T-helper 1 cell treated with Interleukin-12 subunit alpha and Interleukin-12 subunit beta and Interleukin-4 antibody, amounts not matched to agents 30 μg/mL and 1 μg/mL, for 36 hours (primary cell): Measurements from ENCODE around the gene DISC1.

Experiments
- H3K27ac Mint-ChIP-seq: one replicate; pipeline ENCODE4 v1.8.0; 2021; ENCODE audit warnings: mild to moderate bottlenecking, mixed read lengths
- H3K27me3 Mint-ChIP-seq: one replicate; pipeline ENCODE4 v1.8.0; 2021; ENCODE audit warnings: low read depth, mixed read lengths
- H3K36me3 Mint-ChIP-seq: one replicate; pipeline ENCODE4 v1.8.0; 2021; ENCODE audit warnings: low read depth, mixed read lengths
- H3K4me1 Mint-ChIP-seq: one replicate; pipeline ENCODE4 v1.8.0; 2021; ENCODE audit warnings: low read depth, mixed read lengths
- H3K4me3 Mint-ChIP-seq: one replicate; pipeline ENCODE4 v1.8.0; 2021; ENCODE audit warnings: mild to moderate bottlenecking, moderate library complexity, mixed read lengths
- H3K9me3 Mint-ChIP-seq: one replicate; pipeline ENCODE4 v1.8.0; 2021; ENCODE audit warnings: mixed read lengths

Gene DISC1

GRCh38 chr1:231861541-231862481, 235.2 kb downstream of the DISC1 start:
- Mint-ChIP-seq H3K27ac (no peak overlapping the region), H3K36me3 (no peaks in the 10 kb centered on the region), H3K27me3 (peaks cover 3% of the 10 kb centered on the region), H3K9me3 (no peaks in the 10 kb centered on the region), H3K4me3 (no peak overlapping the region), H3K4me1 (no peaks in the 10 kb centered on the region)

- no peaks in the 10 kb centered on the region for H3K36me3 Mint-ChIP-seq
- no peak overlapping the region for H3K27ac Mint-ChIP-seq
- peaks cover 3% of the 10 kb centered on the region for H3K27me3 Mint-ChIP-seq
These were observed 236.0 kb downstream of the DISC1 start for GRCh38 chr1:231862611-231863010.

GRCh38 chr1:231865331-231865730, 238.7 kb downstream of the DISC1 start:
- Mint-ChIP-seq H3K27ac (no peak overlapping the region), H3K4me1 (peaks cover 5% of the 10 kb centered on the region), H3K4me3 (no peak overlapping the region), H3K27me3 (peaks cover 3% of the 10 kb centered on the region), H3K36me3 (no peaks in the 10 kb centered on the region), H3K9me3 (no peaks in the 10 kb centered on the region)

More at GRCh38 chr1:231862611-231863010, 236.0 kb downstream of the DISC1 start:
- Mint-ChIP-seq H3K9me3 (no peaks in the 10 kb centered on the region), H3K4me1 (no peaks in the 10 kb centered on the region), H3K4me3 (no peak overlapping the region)

- no peaks in the 10 kb centered on the region for H3K27me3 Mint-ChIP-seq
- H3K36me3 Mint-ChIP-seq = peaks cover 2% of the 10 kb centered on the region
- H3K4me3 Mint-ChIP-seq = no peak overlapping the region
- H3K4me1 Mint-ChIP-seq = peaks cover 5% of the 10 kb centered on the region
- no peak overlapping the region for H3K27ac Mint-ChIP-seq
- H3K9me3 Mint-ChIP-seq = no peaks in the 10 kb centered on the region
These were observed 240.1 kb downstream of the DISC1 start for GRCh38 chr1:231866392-231867331.

- peaks cover 2% of the 10 kb centered on the region for H3K36me3 Mint-ChIP-seq
These were observed 241.0 kb downstream of the DISC1 start for GRCh38 chr1:231867607-231868006.

GRCh38 chr1:231869364-231869763, 242.8 kb downstream of the DISC1 start:
- Mint-ChIP-seq H3K4me1 (peaks cover 7% of the 10 kb centered on the region), H3K9me3 (no peaks in the 10 kb centered on the region), H3K4me3 (no peak overlapping the region), H3K27me3 (no peaks in the 10 kb centered on the region), H3K36me3 (peaks cover 2% of the 10 kb centered on the region), H3K27ac (no peak overlapping the region)

More at GRCh38 chr1:231867607-231868006, 241.0 kb downstream of the DISC1 start:
- H3K27me3 Mint-ChIP-seq = no peaks in the 10 kb centered on the region
- no peak overlapping the region for H3K27ac Mint-ChIP-seq
- H3K4me1 Mint-ChIP-seq = peaks cover 7% of the 10 kb centered on the region
- no peaks in the 10 kb centered on the region for H3K9me3 Mint-ChIP-seq
- H3K4me3 Mint-ChIP-seq = no peak overlapping the region

- peaks cover 6% of the 10 kb centered on the region for H3K36me3 Mint-ChIP-seq
- H3K27me3 Mint-ChIP-seq = no peaks in the 10 kb centered on the region
- H3K9me3 Mint-ChIP-seq = peaks cover 13% of the 10 kb centered on the region
- H3K27ac Mint-ChIP-seq = no peak overlapping the region
- H3K4me3 Mint-ChIP-seq = no peak overlapping the region
- H3K4me1 Mint-ChIP-seq = peaks cover 7% of the 10 kb centered on the region
These were observed 244.9 kb downstream of the DISC1 start for GRCh38 chr1:231871471-231871870.

GRCh38 chr1:231871878-231872277, 245.3 kb downstream of the DISC1 start:
- peaks cover 6% of the 10 kb centered on the region for H3K36me3 Mint-ChIP-seq
- no peaks in the 10 kb centered on the region for H3K27me3 Mint-ChIP-seq
- no peak overlapping the region for H3K27ac Mint-ChIP-seq
- peaks cover 13% of the 10 kb centered on the region for H3K9me3 Mint-ChIP-seq
- H3K4me1 Mint-ChIP-seq = peaks cover 7% of the 10 kb centered on the region
- H3K4me3 Mint-ChIP-seq = no peak overlapping the region

GRCh38 chr1:231872461-231872910, 245.9 kb downstream of the DISC1 start:
- peaks cover 6% of the 10 kb centered on the region for H3K36me3 Mint-ChIP-seq
- H3K4me3 Mint-ChIP-seq = no peak overlapping the region

GRCh38 chr1:231878737-231879136, 252.1 kb downstream of the DISC1 start:
- no peaks in the 10 kb centered on the region for H3K27me3 Mint-ChIP-seq
- no peak overlapping the region for H3K27ac Mint-ChIP-seq
- H3K9me3 Mint-ChIP-seq = peaks cover 13% of the 10 kb centered on the region
- peaks cover 4% of the 10 kb centered on the region for H3K36me3 Mint-ChIP-seq
- H3K4me1 Mint-ChIP-seq = no peaks in the 10 kb centered on the region
- H3K4me3 Mint-ChIP-seq = no peak overlapping the region

More at GRCh38 chr1:231872461-231872910, 245.9 kb downstream of the DISC1 start:
- peaks cover 13% of the 10 kb centered on the region for H3K9me3 Mint-ChIP-seq
- H3K4me1 Mint-ChIP-seq = peaks cover 7% of the 10 kb centered on the region
- no peak overlapping the region for H3K27ac Mint-ChIP-seq
- H3K27me3 Mint-ChIP-seq = no peaks in the 10 kb centered on the region

GRCh38 chr1:231879296-231879695, 252.7 kb downstream of the DISC1 start:
- Mint-ChIP-seq H3K36me3 (peaks cover 4% of the 10 kb centered on the region), H3K4me1 (no peaks in the 10 kb centered on the region), H3K4me3 (no peak overlapping the region), H3K27ac (no peak overlapping the region), H3K27me3 (no peaks in the 10 kb centered on the region), H3K9me3 (peaks cover 13% of the 10 kb centered on the region)

- no peaks in the 10 kb centered on the region for H3K27me3 Mint-ChIP-seq
- H3K36me3 Mint-ChIP-seq = no peaks in the 10 kb centered on the region
- no peak overlapping the region for H3K27ac Mint-ChIP-seq
- no peaks in the 10 kb centered on the region for H3K4me1 Mint-ChIP-seq
- no peak overlapping the region for H3K4me3 Mint-ChIP-seq
- H3K9me3 Mint-ChIP-seq = no peaks in the 10 kb centered on the region
These were observed 255.7 kb downstream of the DISC1 start for GRCh38 chr1:231882333-231882732.

GRCh38 chr1:231882790-231883189, 256.2 kb downstream of the DISC1 start:
- no peak overlapping the region for H3K4me3 Mint-ChIP-seq
- H3K9me3 Mint-ChIP-seq = no peaks in the 10 kb centered on the region
- no peak overlapping the region for H3K27ac Mint-ChIP-seq

GRCh38 chr1:231883382-231883781, 256.8 kb downstream of the DISC1 start:
- no peaks in the 10 kb centered on the region for H3K9me3 Mint-ChIP-seq
- no peak overlapping the region for H3K27ac Mint-ChIP-seq
- no peaks in the 10 kb centered on the region for H3K36me3 Mint-ChIP-seq
- no peak overlapping the region for H3K4me3 Mint-ChIP-seq
- H3K4me1 Mint-ChIP-seq = no peaks in the 10 kb centered on the region
- H3K27me3 Mint-ChIP-seq = no peaks in the 10 kb centered on the region

More at GRCh38 chr1:231882790-231883189, 256.2 kb downstream of the DISC1 start:
- H3K27me3 Mint-ChIP-seq = no peaks in the 10 kb centered on the region
- no peaks in the 10 kb centered on the region for H3K4me1 Mint-ChIP-seq
- H3K36me3 Mint-ChIP-seq = no peaks in the 10 kb centered on the region
